ENCODE data around the gene FAM200C.

FAM200C gene

GRCh38 chr5:160444407-160444806 lies 44.6 kb upstream of the FAM200C start:
- Histone ChIP-seq H3K4me3 (ENCODE audit: severe bottlenecking) (no peak overlapping the region), H3K27me3 (ENCODE audit: insufficient read depth, poor library complexity, severe bottlenecking) (no peaks in the 10 kb centered on the region), H3K27ac (ENCODE audit: poor library complexity, severe bottlenecking) (no peak overlapping the region), H3K36me3 (ENCODE audit: low read depth) (no peaks in the 10 kb centered on the region), H3K4me1 (ENCODE audit: insufficient read depth, poor library complexity, severe bottlenecking) (no peaks in the 10 kb centered on the region), H3K9me3 (ENCODE audit: severe bottlenecking) (no peaks in the 10 kb centered on the region)
- ATAC-seq (ENCODE audit: low read depth): no peak
- DNase-seq (ENCODE audit: low spot score): no peak
- TF ChIP-seq, protein P1, sequence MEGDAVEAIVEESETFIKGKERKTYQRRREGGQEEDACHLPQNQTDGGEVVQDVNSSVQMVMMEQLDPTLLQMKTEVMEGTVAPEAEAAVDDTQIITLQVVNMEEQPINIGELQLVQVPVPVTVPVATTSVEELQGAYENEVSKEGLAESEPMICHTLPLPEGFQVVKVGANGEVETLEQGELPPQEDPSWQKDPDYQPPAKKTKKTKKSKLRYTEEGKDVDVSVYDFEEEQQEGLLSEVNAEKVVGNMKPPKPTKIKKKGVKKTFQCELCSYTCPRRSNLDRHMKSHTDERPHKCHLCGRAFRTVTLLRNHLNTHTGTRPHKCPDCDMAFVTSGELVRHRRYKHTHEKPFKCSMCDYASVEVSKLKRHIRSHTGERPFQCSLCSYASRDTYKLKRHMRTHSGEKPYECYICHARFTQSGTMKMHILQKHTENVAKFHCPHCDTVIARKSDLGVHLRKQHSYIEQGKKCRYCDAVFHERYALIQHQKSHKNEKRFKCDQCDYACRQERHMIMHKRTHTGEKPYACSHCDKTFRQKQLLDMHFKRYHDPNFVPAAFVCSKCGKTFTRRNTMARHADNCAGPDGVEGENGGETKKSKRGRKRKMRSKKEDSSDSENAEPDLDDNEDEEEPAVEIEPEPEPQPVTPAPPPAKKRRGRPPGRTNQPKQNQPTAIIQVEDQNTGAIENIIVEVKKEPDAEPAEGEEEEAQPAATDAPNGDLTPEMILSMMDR (IDR thresholded peaks at IDR 0.05; ENCODE audit: poor library complexity, severe bottlenecking): no peak

GRCh38 chr5:160442824-160443431 lies 43.1 kb upstream of the FAM200C start:
- no peak overlapping the region for H3K4me3 ChIP-seq (ENCODE audit: severe bottlenecking)
- ATAC-seq (ENCODE audit: low read depth) (no peak), DNase-seq (ENCODE audit: low spot score) (no peak)
- H3K36me3 ChIP-seq (ENCODE audit: low read depth): no peaks in the 10 kb centered on the region
- H3K27me3 ChIP-seq (ENCODE audit: insufficient read depth, poor library complexity, severe bottlenecking): no peaks in the 10 kb centered on the region
- H3K27ac ChIP-seq (ENCODE audit: poor library complexity, severe bottlenecking): no peak overlapping the region
- peaks cover 6% of the 10 kb centered on the region for H3K4me1 ChIP-seq (ENCODE audit: insufficient read depth, poor library complexity, severe bottlenecking)
- TF ChIP-seq, protein P1 (IDR thresholded peaks at IDR 0.05; ENCODE audit: poor library complexity, severe bottlenecking): no peak
- H3K9me3 ChIP-seq (ENCODE audit: severe bottlenecking): no peaks in the 10 kb centered on the region

GRCh38 chr5:160441311-160441781 lies 41.5 kb upstream of the FAM200C start:
- H3K27ac ChIP-seq (ENCODE audit: poor library complexity, severe bottlenecking): no peak overlapping the region
- DNase-seq (ENCODE audit: low spot score) (no peak), ATAC-seq (ENCODE audit: low read depth) (no peak)
- no peaks in the 10 kb centered on the region for H3K27me3 ChIP-seq (ENCODE audit: insufficient read depth, poor library complexity, severe bottlenecking)
- no peaks in the 10 kb centered on the region for H3K36me3 ChIP-seq (ENCODE audit: low read depth)
- TF ChIP-seq, protein P1 (IDR thresholded peaks at IDR 0.05; ENCODE audit: poor library complexity, severe bottlenecking): no peak
- H3K4me1 ChIP-seq (ENCODE audit: insufficient read depth, poor library complexity, severe bottlenecking): peaks cover 6% of the 10 kb centered on the region
- H3K4me3 ChIP-seq (ENCODE audit: severe bottlenecking): no peak overlapping the region
- H3K9me3 ChIP-seq (ENCODE audit: severe bottlenecking): no peaks in the 10 kb centered on the region

DNA sequence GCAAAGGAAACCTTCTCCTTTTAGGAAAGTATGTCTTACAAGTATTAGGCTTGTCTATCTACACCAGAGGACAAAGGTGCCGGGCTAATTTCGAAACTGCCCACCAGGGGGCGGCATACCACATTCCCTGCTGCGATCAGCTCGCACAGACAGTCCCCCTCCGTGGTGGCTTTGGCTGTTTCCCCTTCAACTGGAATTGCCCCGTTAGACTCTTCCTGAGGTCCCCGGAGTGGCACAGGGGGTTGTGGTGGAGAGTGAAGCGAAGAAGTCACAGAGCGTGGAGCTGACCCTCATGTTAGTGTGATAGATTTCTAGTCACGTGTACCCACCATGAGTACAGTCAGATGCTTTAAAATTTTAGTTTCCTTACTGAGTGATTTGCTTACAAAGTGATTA lies 39.3 kb upstream of the FAM200C start:
- no peaks in the 10 kb centered on the region for H3K27me3 ChIP-seq (ENCODE audit: insufficient read depth, poor library complexity, severe bottlenecking)
- no peak overlapping the region for H3K27ac ChIP-seq (ENCODE audit: poor library complexity, severe bottlenecking)
- H3K9me3 ChIP-seq (ENCODE audit: severe bottlenecking): no peaks in the 10 kb centered on the region
- H3K36me3 ChIP-seq (ENCODE audit: low read depth): no peaks in the 10 kb centered on the region
- H3K4me3 ChIP-seq (ENCODE audit: severe bottlenecking): peak overlapping the region; percentile 16
- ATAC-seq (ENCODE audit: low read depth): peak; percentile 78
- H3K4me1 ChIP-seq (ENCODE audit: insufficient read depth, poor library complexity, severe bottlenecking): peaks cover 9% of the 10 kb centered on the region
- DNase-seq (ENCODE audit: low spot score): no peak
- TF ChIP-seq, protein P1 (IDR thresholded peaks at IDR 0.05; ENCODE audit: poor library complexity, severe bottlenecking): peak; percentile 96

Measured in RWPE2 (cell line).